DOHH2 (cell line): ENCODE results near the gene DLK1.

Source experiments
- CTCF ChIP-seq: fragments of 200-600 bp; sonication (generic); IDR thresholded peaks from one replicate; pipeline ENCODE4 v1.5.1; 2014; ENCODE audit warnings: antibody characterized with exemption, mild to moderate bottlenecking, low read depth, low read length; ENCODE audit not compliant: poor library complexity, severe bottlenecking
- EZH2phosphoT487 ChIP-seq: fragments of 200-600 bp; sonication (generic); IDR thresholded peaks from 2 replicates; pipeline ENCODE4 v1.6.1; 2017; ENCODE audit warnings: borderline replicate concordance, mild to moderate bottlenecking, antibody characterized with exemption, low read length, moderate library complexity, mixed read lengths

DNA sequence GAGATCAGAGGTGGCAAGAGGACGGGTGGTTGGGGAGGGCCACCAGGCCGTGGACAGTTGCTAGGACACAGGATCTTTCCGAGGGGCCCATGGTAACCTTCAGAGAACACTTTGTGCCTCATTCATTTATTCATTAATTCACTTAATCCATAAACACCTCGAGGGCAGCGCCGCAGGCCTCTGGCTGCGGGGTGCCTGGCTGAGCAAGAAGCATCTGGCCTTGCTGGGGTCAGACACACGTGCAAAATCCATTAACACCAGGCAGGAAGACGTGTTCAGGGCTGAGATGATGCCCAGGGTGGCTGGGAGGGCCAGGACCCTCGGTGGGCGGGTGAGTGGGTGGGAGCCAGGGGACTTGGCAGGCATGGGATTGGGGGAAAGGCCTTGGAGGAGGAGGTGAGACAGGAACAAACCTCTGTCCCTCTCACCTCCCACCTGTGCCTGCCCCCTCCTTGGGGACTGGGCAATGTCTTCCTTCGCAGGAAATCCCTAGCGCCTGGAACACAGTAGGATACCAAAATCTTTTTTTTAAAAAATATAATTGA, 6.6 kb upstream of the DLK1 start:
- TF ChIP-seq CTCF (no peak), EZH2phosphoT487 (no peak)
